ENCODE results near the gene CORO7.

Gene CORO7

DNA sequence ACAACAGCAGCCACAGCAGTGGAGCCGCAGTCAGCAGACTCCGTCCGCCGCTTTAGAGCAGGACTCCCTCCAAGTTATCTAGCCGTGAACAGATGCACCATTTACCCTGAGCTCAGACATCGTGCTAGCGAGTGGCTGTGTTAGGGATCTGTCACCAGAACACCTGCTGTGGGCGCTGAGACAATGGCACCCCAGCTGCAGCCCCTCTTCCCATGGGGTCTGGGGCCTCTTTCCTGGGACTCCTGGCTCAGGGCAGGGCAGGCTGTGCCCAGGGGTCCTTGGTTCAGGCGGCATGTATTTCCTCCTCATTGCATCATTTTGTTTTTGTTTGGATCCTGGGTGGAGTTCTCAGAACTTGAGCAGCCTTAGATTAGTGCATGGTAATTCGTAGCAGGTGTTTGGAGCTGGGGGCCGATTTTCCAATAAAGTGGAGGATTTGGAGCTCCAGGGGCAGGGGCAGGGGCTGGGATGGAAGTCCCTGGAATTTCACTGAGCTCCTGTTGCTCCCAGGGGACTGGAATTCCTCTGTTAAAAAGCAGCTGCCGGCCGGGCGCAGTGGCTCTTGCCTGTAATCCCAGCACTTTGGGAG is 34.6 kb upstream of the CORO7 start:
- Histone ChIP-seq H3K36me3 (peaks cover 97 to 100% (median 100%) of the 10 kb centered on the region in 11 experiments), H3K4me2 (no peak overlapping the region), H3K27ac (no peak overlapping the region), H3K9ac (no peak overlapping the region), H3K4me3 (no peak overlapping the region), H3K27me3 (no peaks in the 10 kb centered on the region), H3K9me3 (replicated peaks in 1 of 11) (no peaks in the 10 kb centered on the region), H3K4me1 (peaks cover 0 to 12% (median 4%) of the 10 kb centered on the region in 10 experiments; a peak in 4 of 20 replicates), H4K20me1 (peaks cover 0 to 93% (median 59%) of the 10 kb centered on the region in 11 experiments; a peak in 18 of 22 replicates)
- no peak for TF ChIP-seq Cebpa-rat (IDR thresholded peaks at IDR 0.05)

DNA sequence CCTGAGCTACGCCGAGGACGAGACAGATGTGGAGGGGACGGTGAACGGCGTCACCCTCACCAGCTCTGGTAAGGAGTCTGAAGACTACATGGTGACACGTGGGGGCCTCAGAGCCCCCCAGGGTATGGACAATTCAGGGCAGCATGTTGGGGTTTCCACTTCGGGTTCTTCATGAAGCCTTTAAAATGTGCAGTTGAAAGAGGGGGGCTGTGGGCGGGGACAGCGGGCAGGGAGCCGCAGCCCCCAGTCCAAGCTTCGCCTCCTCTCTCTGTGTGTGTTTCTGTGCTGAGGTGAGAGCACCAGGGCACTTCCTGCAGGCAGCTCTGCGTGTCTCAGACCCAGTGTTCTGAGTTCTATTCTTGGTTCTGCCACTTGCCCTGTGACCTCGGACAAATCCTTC is 34.0 kb upstream of the CORO7 start:
- H3K36me3 ChIP-seq, result peaks cover 97 to 100% (median 100%) of the 10 kb centered on the region in 11 experiments

DNA sequence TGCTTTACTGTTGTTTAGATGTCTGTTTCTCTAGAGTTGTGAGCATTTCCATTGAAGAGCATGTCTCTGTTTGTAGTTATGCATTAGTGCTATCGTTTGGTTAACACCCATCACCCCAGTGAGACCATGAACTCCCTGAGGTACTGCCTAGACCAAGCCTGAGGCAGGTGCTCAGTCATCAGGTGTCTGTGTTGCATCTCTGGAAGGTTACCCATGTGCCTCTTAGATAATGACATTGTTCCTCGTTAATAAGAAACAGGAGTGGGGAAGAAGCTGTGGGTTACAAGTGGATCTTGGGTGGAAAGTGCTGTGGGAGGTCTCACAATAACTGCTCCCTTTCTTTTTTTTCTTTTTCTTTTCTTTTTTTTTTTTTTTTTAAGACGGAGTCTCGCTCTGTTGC is 27.6 kb upstream of the CORO7 start:
- Histone ChIP-seq H3K4me1 (peaks cover 0 to 4% (median 0%) of the 10 kb centered on the region in 10 experiments; a peak in 2 of 20 replicates), H3K4me2 (no peak overlapping the region), H3K9me3 (replicated peaks in 1 of 11) (no peaks in the 10 kb centered on the region), H3K27me3 (no peaks in the 10 kb centered on the region), H3K9ac (no peak overlapping the region), H3K36me3 (peaks cover 99 to 100% (median 100%) of the 10 kb centered on the region in 11 experiments), H3K4me3 (no peak overlapping the region), H4K20me1 (peaks cover 0 to 81% (median 35%) of the 10 kb centered on the region in 11 experiments; a peak in 14 of 22 replicates), H3K27ac (no peak overlapping the region)
- TF ChIP-seq Cebpa-rat (IDR thresholded peaks at IDR 0.05), result no peak

More for the DNA sequence above, 34.0 kb upstream of the CORO7 start:
- no peaks in the 10 kb centered on the region for H3K27me3 ChIP-seq
- H4K20me1 ChIP-seq, result peaks cover 0 to 93% (median 55%) of the 10 kb centered on the region in 11 experiments; a peak in 18 of 22 replicates
- no peaks in the 10 kb centered on the region for H3K9me3 ChIP-seq (replicated peaks in 1 of 11)
- H3K4me2 ChIP-seq, result no peak overlapping the region
- TF ChIP-seq Cebpa-rat (IDR thresholded peaks at IDR 0.05), result no peak
- no peak overlapping the region for H3K4me3 ChIP-seq
- no peak overlapping the region for H3K27ac ChIP-seq
- no peak overlapping the region for H3K9ac ChIP-seq
- H3K4me1 ChIP-seq, result peaks cover 0 to 7% (median under 1%) of the 10 kb centered on the region in 10 experiments; a peak in 3 of 20 replicates

DNA sequence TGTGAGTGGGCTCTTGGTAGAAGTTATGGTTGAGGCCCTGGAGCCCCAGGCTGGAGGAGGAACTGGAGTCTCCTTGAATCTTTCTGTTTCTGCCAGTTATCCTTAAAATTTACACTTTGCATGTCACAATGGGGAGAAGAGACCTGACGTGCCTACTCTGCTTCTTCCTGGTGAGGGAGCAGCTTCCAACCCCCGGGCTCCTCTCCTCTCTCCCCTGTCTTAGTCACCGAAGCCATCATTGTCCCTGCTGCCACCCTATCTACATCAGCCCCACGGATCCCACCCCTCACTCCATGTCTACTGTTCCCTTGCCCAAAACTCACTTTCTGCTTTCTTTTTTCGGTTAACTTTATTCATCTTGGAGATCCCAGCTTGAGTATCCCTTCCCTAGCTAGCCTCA is 26.9 kb upstream of the CORO7 start:
- Histone ChIP-seq H3K36me3 (peaks cover 99 to 100% (median 100%) of the 10 kb centered on the region in 11 experiments), H3K4me2 (no peak overlapping the region)

DNA sequence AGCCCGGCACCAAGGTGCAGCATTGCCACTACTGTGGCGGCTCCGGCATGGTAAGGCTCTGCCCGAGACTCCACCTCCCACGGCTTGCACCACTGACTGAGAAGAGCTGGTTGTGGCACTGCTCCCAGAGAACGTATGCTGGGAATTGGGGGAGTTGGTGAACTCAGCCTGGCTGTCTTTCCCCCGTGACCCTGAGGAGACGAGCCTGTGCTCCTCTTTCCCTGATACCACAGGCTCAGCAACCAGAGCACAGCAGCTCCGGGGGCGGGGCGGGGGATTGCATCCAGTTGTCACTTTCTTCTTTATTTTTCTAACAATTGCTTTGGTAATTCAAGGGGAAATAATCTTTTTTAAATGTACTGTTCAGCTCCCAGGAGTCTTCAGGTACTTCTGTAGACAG is 26.0 kb upstream of the CORO7 start:
- peaks cover 0 to 75% (median 31%) of the 10 kb centered on the region in 11 experiments; a peak in 14 of 22 replicates for H4K20me1 ChIP-seq
- no peak overlapping the region for H3K27ac ChIP-seq
- H3K4me2 ChIP-seq, result no peak overlapping the region
- peaks cover 0 to 6% (median 0%) of the 10 kb centered on the region in 10 experiments; a peak in 2 of 20 replicates for H3K4me1 ChIP-seq
- H3K36me3 ChIP-seq, result peaks cover 99 to 100% (median 100%) of the 10 kb centered on the region in 11 experiments
- no peaks in the 10 kb centered on the region for H3K9me3 ChIP-seq (replicated peaks in 1 of 11)
- no peak overlapping the region for H3K9ac ChIP-seq
- no peak overlapping the region for H3K4me3 ChIP-seq
- TF ChIP-seq Cebpa-rat (IDR thresholded peaks at IDR 0.05), result no peak
- no peaks in the 10 kb centered on the region for H3K27me3 ChIP-seq

More for the DNA sequence above, 26.9 kb upstream of the CORO7 start:
- Histone ChIP-seq H3K27ac (no peak overlapping the region), H3K4me3 (no peak overlapping the region), H4K20me1 (peaks cover 0 to 76% (median 35%) of the 10 kb centered on the region in 11 experiments; a peak in 14 of 22 replicates), H3K9me3 (replicated peaks in 1 of 11) (no peaks in the 10 kb centered on the region), H3K9ac (no peak overlapping the region), H3K4me1 (peaks cover 0 to 6% (median 0%) of the 10 kb centered on the region in 10 experiments; a peak in 2 of 20 replicates), H3K27me3 (no peaks in the 10 kb centered on the region)
- TF ChIP-seq Cebpa-rat (IDR thresholded peaks at IDR 0.05), result no peak

DNA sequence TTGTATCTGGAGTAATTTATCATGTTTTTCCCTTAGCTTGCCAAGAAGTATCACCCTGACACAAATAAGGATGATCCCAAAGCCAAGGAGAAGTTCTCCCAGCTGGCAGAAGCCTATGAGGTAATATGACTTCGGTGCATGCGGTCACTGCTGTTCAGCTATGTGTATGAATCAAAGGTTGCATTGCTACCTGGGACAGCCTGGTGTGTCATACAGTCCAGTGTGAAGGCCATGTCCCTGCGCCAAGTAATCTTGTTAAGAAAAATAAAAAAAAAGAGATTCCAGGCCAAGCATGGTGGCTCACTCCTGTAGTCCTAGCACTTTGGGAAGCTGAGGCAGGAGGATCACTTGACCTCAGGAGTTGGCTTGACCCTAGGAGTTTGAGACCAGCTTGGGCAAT is 21.0 kb upstream of the CORO7 start:
- no peak overlapping the region for H3K9ac ChIP-seq
- peaks cover 0 to 82% (median 35%) of the 10 kb centered on the region in 11 experiments; a peak in 14 of 22 replicates for H4K20me1 ChIP-seq
- H3K27ac ChIP-seq, result no peak overlapping the region
- H3K4me1 ChIP-seq, result peaks cover 0 to 18% (median 9%) of the 10 kb centered on the region in 10 experiments; a peak in 10 of 20 replicates
- TF ChIP-seq Cebpa-rat (IDR thresholded peaks at IDR 0.05), result no peak
- H3K27me3 ChIP-seq, result no peaks in the 10 kb centered on the region
- H3K9me3 ChIP-seq (replicated peaks in 1 of 11), result no peaks in the 10 kb centered on the region
- H3K36me3 ChIP-seq, result peaks cover 91 to 100% (median 99%) of the 10 kb centered on the region in 11 experiments
- H3K4me2 ChIP-seq, result no peak overlapping the region; a peak in 1 of 22 replicates
- no peak overlapping the region for H3K4me3 ChIP-seq

DNA sequence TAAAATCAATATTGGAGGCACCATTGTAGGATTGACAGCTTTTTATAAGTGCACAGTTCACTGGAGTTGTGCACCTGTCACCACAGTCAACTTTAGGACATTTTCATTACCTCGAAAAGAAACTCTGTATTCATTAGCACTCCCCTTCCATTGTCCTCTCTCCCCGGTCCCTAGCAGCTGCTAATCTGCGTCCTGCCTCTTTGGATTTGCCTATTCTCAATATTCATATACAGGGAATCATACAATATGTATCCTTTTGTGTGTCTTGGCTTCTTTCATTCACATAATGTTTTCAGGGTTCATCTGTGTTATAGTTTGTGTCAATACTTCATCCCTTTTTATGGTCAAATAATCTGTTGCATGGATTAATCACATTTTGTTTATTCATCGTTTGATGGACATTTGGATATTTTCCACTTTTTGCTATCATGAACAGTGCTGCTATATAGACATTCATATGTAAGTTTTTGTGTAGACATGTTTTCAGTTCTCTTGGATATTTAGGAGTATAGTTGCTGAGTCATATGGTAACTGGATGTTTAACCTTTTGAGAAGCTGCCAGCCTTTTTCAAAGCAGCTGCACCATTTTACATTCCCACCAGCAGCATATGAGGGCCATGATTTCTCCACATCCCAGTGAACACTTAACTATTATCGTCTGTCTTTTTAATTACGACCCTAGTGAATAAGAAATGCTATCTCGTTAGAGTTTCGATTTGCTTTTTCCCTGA is 19.1 kb upstream of the CORO7 start:
- Histone ChIP-seq H4K20me1 (peaks cover 0 to 80% (median 22%) of the 10 kb centered on the region in 11 experiments; a peak in 14 of 22 replicates), H3K9me3 (replicated peaks in 1 of 11) (no peaks in the 10 kb centered on the region), H3K4me2 (no peak overlapping the region), H3K27ac (no peak overlapping the region), H3K27me3 (no peaks in the 10 kb centered on the region), H3K36me3 (peaks cover 90 to 100% (median 98%) of the 10 kb centered on the region in 11 experiments), H3K4me1 (peaks cover 0 to 18% (median 9%) of the 10 kb centered on the region in 10 experiments; a peak in 10 of 20 replicates), H3K4me3 (no peak overlapping the region), H3K9ac (no peak overlapping the region)
- no peak for TF ChIP-seq Cebpa-rat (IDR thresholded peaks at IDR 0.05)

DNA sequence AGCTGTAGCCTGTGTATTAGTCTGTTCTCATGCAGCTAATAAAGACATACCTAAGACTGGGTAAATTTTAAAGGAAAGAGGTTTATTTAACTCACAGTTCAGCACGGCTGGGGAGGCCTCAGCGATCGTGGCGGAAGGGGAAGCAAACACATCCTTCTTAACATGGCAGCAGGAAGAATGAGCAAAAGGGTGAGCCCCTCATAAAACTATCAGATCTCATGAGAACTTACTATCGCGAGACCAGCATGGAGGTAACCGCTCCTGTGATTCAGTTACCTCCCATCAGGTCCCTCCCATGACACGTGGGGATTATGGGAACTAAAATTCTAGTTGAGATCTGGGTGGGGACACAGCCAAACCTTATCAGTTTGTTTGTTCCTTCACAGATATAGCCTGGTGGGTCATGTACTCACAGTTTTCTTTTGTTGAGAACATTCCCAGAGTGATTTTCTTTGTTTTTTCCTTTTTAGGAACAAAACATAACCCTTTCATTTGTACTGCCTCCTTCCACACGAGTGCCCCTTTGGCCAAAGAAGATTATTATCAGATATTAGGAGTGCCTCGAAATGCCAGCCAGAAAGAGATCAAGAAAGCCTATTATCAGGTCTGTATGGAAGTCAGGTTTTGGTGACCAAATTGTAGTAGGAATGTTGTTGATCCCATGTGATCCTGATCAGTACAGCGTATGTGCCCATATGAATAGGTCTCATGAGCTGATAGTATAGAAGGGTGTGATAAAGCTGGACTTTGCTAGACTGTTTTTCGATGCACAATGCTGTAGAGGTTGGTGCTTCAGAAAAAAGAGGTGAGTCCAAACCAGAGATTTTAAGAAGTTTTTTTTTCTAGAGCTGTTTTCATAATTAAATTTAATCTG is 17.8 kb upstream of the CORO7 start:
- Histone ChIP-seq H3K36me3 (peaks cover 78 to 100% (median 97%) of the 10 kb centered on the region in 11 experiments), H3K27ac (no peak overlapping the region), H3K4me3 (no peak overlapping the region)

More for the DNA sequence above, 17.8 kb upstream of the CORO7 start:
- Histone ChIP-seq H4K20me1 (peaks cover 0 to 81% (median 25%) of the 10 kb centered on the region in 11 experiments; a peak in 13 of 22 replicates), H3K9ac (no peak overlapping the region; a peak in 1 of 22 replicates), H3K9me3 (replicated peaks in 1 of 11) (no peaks in the 10 kb centered on the region), H3K27me3 (no peaks in the 10 kb centered on the region), H3K4me2 (no peak overlapping the region), H3K4me1 (peaks cover 0 to 15% (median 9%) of the 10 kb centered on the region in 10 experiments; a peak in 10 of 20 replicates)
- no peak for TF ChIP-seq Cebpa-rat (IDR thresholded peaks at IDR 0.05)

Data from BLaER1 treated with 17β-estradiol and CSF1 and Interleukin-3, amounts not matched to agents 10 nM and 100 nM (cell line).